Neuronal stem cell (in vitro differentiated cells): Measurements from ENCODE around the gene ITGA8.
"Not testable (repeated sequence)": the region's sequence is repeated elsewhere in the genome, so short reads cannot be mapped to it uniquely, and the experiment has no call there.

ENCODE experiments used
- DNase-seq: peaks from one replicate; pipeline ENCODE4 v3.0.0-alpha.2; 2013; ENCODE audit warnings: low spot score
- H2AFZ ChIP-seq: one replicate; pipeline ENCODE4 v1.6.1; 2013; ENCODE audit warnings: mild to moderate bottlenecking, low read length, inconsistent platforms
- H2AK5ac ChIP-seq: 2 replicates; pipeline ENCODE4 v1.6.1; 2013; ENCODE audit warnings: low read depth, mild to moderate bottlenecking, inconsistent platforms, low read length, moderate library complexity, mixed read lengths
- H2BK120ac ChIP-seq: 2 replicates; pipeline ENCODE4 v1.6.1; 2013; ENCODE audit warnings: low read depth, mild to moderate bottlenecking, inconsistent platforms, low read length, moderate library complexity, mixed read lengths
- H2BK12ac ChIP-seq: one replicate; pipeline ENCODE4 v1.6.1; 2013; ENCODE audit warnings: low read length, inconsistent platforms
- H2BK15ac ChIP-seq: 2 replicates; pipeline ENCODE4 v1.6.1; 2013; ENCODE audit warnings: mild to moderate bottlenecking, low read length, inconsistent platforms, mixed read lengths
- H2BK5ac ChIP-seq: one replicate; pipeline ENCODE4 v1.6.1; 2013; ENCODE audit warnings: inconsistent platforms, mild to moderate bottlenecking, low read length, moderate library complexity
- H3K14ac ChIP-seq: one replicate; pipeline ENCODE4 v1.6.1; 2013; ENCODE audit warnings: low read length, inconsistent platforms
- H3K18ac ChIP-seq: 2 replicates; pipeline ENCODE4 v1.6.1; 2013; ENCODE audit warnings: low read length, inconsistent platforms
- H3K23ac ChIP-seq: 2 replicates; pipeline ENCODE4 v1.6.1; 2013; ENCODE audit warnings: low read depth, mild to moderate bottlenecking, mixed read lengths, low read length, inconsistent platforms; ENCODE audit not compliant: poor library complexity
- H3K27ac ChIP-seq: replicated peaks from 3 replicates; pipeline ENCODE4 v1.5.1; 2013; ENCODE audit warnings: low read length, inconsistent platforms
- H3K27me3 ChIP-seq, 3 experiments: 2 replicates each; pipeline ENCODE4 v1.6.1; 2013; ENCODE audit warnings: low read length in 3 of 3, mild to moderate bottlenecking in 2 of 3, inconsistent platforms in 1 of 3, low read depth in 1 of 3, mixed read lengths in 1 of 3, moderate library complexity in 1 of 3; ENCODE audit not compliant: control insufficient read depth in 3 of 3, insufficient read depth in 3 of 3
- H3K36me3 ChIP-seq, 2 donors: replicated peaks in 1 of 2; 2 replicates each; pipeline ENCODE4 v1.6.1; 2013; ENCODE audit warnings: low read length in 2 of 2; ENCODE audit not compliant: control insufficient read depth in 2 of 2, insufficient read depth in 2 of 2
- H3K4ac ChIP-seq: 2 replicates; pipeline ENCODE4 v1.6.1; 2013; ENCODE audit warnings: inconsistent platforms, mild to moderate bottlenecking, low read length, moderate library complexity
- H3K4me1 ChIP-seq, 2 donors: 1 replicate in 1 of 2; 2 replicates in 1 of 2; pipeline ENCODE4 v1.6.1; 2013; ENCODE audit warnings: low read length in 2 of 2, low read depth in 1 of 2; ENCODE audit not compliant: control insufficient read depth in 2 of 2, insufficient read depth in 1 of 2
- H3K4me2 ChIP-seq: one replicate; pipeline ENCODE4 v1.6.1; 2013; ENCODE audit warnings: mild to moderate bottlenecking, low read length, inconsistent platforms; ENCODE audit not compliant: insufficient read depth, poor library complexity, severe bottlenecking
- H3K4me3 ChIP-seq, 2 donors: 2 replicates each; pipeline ENCODE4 v1.5.1; 2013; ENCODE audit warnings: low read length in 2 of 2, mild to moderate bottlenecking in 2 of 2, inconsistent platforms in 1 of 2, moderate library complexity in 1 of 2
- H3K79me1 ChIP-seq: one replicate; pipeline ENCODE4 v1.6.1; 2013; ENCODE audit warnings: low read depth, mild to moderate bottlenecking, inconsistent platforms, low read length, moderate library complexity
- H3K9ac ChIP-seq: one replicate; pipeline ENCODE4 v1.6.1; 2013; ENCODE audit warnings: mild to moderate bottlenecking, low read depth, low read length, inconsistent platforms; ENCODE audit not compliant: poor library complexity
- H3K9me3 ChIP-seq, 2 donors: replicated peaks in 1 of 2; 2 replicates each; pipeline versions ENCODE3 to v1.6.1; 2013; ENCODE audit warnings: low read length in 2 of 2, mild to moderate bottlenecking in 2 of 2, inconsistent platforms in 1 of 2, low read depth in 1 of 2, mixed read lengths in 1 of 2, moderate library complexity in 1 of 2; ENCODE audit not compliant: control insufficient read depth in 2 of 2, insufficient read depth in 1 of 2
- H4K8ac ChIP-seq: one replicate; pipeline ENCODE4 v1.6.1; 2013; ENCODE audit warnings: low read depth, mild to moderate bottlenecking, inconsistent platforms, low read length, moderate library complexity
- H4K91ac ChIP-seq: one replicate; pipeline ENCODE4 v1.6.1; 2013; ENCODE audit warnings: low read length, low read depth, mild to moderate bottlenecking, inconsistent platforms; ENCODE audit not compliant: poor library complexity
- WGBS, 2 donors: extraction: QIAGEN DNeasy Blood & Tissue Kit; methylation state at CpG; one replicate each; pipeline ENCODE4 v1.1.7; 2013; ENCODE audit warnings: missing lambda C conversion rate in 2 of 2, mixed read lengths in 1 of 2; ENCODE audit not compliant: insufficient read length in 2 of 2, insufficient replicate concordance in 1 of 2; ENCODE audit errors: extremely low coverage in 2 of 2; 5-methylcytosine and 5-hydroxymethylcytosine counted together

The ITGA8 gene

DNA sequence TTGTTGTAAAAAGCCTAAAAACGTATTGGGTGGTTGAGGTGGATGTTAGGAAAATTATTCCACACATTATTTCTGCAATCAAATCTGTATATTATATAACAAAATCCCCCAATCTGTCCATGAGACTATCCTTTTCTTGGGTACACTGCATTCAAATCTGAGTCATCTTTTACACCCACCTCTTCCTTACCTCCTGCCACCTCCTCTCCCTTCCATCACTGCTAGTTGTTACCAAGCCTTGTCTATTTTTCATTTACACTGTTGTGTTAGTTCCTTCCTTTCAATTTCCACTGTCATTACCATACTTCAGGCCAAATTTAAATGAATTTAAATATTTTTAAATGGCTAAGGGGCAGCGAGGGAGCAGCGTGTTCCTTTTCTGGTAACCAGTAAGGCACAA is 83.3 kb downstream of the ITGA8 start:
- H3K27me3 ChIP-seq, result peaks cover 0 to 3% (median 0%) of the 10 kb centered on the region in 3 experiments
- no peak overlapping the region for H2BK12ac ChIP-seq
- no peak overlapping the region for H3K14ac ChIP-seq
- H2BK5ac ChIP-seq, result no peak overlapping the region
- H3K9ac ChIP-seq, result no peak overlapping the region
- H3K9me3 ChIP-seq, result no peaks in the 10 kb centered on the region
- no peak overlapping the region for H4K91ac ChIP-seq
- H3K18ac ChIP-seq, result no peak overlapping the region
- no peaks in the 10 kb centered on the region for H3K79me1 ChIP-seq
- no peak for DNase-seq
- H3K27ac ChIP-seq, result no peak overlapping the region
- H2AK5ac ChIP-seq, result no peak overlapping the region
- no CpG with 5 or more reads among the region's 3 CpGs for WGBS, 2 donors
- no peak overlapping the region for H3K4me2 ChIP-seq
- H3K4me3 ChIP-seq, result no peak overlapping the region
- no peak overlapping the region for H2BK120ac ChIP-seq
- no peak overlapping the region for H3K23ac ChIP-seq
- H2AFZ ChIP-seq, result no peak overlapping the region
- no peak overlapping the region for H4K8ac ChIP-seq
- no peaks in the 10 kb centered on the region for H3K4me1 ChIP-seq
- H3K4ac ChIP-seq, result no peak overlapping the region
- no peak overlapping the region for H2BK15ac ChIP-seq
- H3K36me3 ChIP-seq, result no peaks in the 10 kb centered on the region

DNA sequence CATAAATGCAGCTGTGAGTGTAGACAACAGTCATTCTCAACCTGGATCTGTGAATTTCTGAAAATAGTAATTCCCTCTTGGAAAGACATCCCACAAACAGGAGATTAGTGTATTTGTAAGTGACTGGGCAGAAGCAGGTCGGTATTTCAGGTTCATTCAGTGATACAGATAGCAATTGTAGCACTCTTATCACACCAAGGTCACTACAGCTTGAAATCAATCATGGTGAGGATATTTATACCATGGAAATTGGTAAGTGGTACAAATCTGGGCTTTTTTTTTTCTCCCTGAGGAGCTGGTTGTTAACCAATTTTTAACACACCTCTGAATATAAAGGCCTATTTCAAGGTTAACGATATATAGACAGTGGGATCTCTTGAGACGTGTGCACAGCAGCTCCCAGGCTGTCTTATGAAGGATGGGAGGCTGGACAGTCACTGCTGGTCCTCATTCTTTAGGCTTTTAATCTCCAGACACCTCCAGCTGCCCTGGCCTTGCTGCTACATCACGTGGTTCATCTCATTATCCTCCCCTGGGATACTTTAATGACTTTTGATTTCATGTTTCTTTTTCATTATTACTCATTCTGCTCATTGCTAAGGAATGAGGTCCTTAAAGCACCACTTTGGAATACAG is 87.1 kb downstream of the ITGA8 start:
- no peak overlapping the region for H3K4me3 ChIP-seq

DNA sequence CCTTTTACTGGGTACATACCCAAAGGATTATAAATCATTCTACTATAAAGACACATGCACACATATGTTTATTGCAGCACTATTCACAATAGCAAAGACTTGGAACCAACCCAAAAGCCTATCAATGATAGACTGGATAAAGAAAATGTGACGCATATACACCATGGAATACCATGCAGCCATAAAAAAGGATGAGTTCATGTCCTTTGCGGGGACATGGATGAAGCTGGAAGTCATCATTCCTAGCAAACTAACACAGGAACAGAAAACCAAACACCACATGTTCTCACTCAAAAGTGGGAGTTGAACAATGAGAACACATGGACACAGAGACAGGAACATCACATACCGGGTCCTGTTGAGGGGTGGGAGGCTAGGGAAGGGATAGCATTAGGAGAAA is 88.5 kb downstream of the ITGA8 start:
- not testable (repeated sequence) for H2AFZ ChIP-seq, H2BK12ac ChIP-seq, H3K9me3 ChIP-seq, H2BK120ac ChIP-seq, DNase-seq, H3K4me2 ChIP-seq, H3K18ac ChIP-seq, H3K14ac ChIP-seq, H3K4me3 ChIP-seq, H4K91ac ChIP-seq, H2BK15ac ChIP-seq, H3K79me1 ChIP-seq, H3K27me3 ChIP-seq, H2BK5ac ChIP-seq, H4K8ac ChIP-seq, H3K23ac ChIP-seq, H3K36me3 ChIP-seq, H3K27ac ChIP-seq, H3K4me1 ChIP-seq, H2AK5ac ChIP-seq, H3K4ac ChIP-seq, H3K9ac ChIP-seq
- WGBS, 2 donors, result no CpG with 5 or more reads among the region's 3 CpGs

More for the DNA sequence above, 87.1 kb downstream of the ITGA8 start:
- DNase-seq, result no peak
- Histone ChIP-seq H3K9me3 (no peaks in the 10 kb centered on the region), H3K27ac (no peak overlapping the region), H3K4ac (no peak overlapping the region), H2BK120ac (no peak overlapping the region), H2AFZ (no peak overlapping the region), H3K14ac (no peak overlapping the region), H3K23ac (no peak overlapping the region), H3K36me3 (no peaks in the 10 kb centered on the region), H4K91ac (no peak overlapping the region), H2BK15ac (no peak overlapping the region), H3K4me2 (no peak overlapping the region), H2BK12ac (no peak overlapping the region), H4K8ac (no peak overlapping the region), H3K27me3 (no peaks in the 10 kb centered on the region), H3K79me1 (no peaks in the 10 kb centered on the region), H3K4me1 (no peaks in the 10 kb centered on the region), H2AK5ac (no peak overlapping the region), H3K18ac (no peak overlapping the region), H2BK5ac (no peak overlapping the region), H3K9ac (no peak overlapping the region)
- WGBS, 2 donors, result no CpG with 5 or more reads among the region's 4 CpGs

DNA sequence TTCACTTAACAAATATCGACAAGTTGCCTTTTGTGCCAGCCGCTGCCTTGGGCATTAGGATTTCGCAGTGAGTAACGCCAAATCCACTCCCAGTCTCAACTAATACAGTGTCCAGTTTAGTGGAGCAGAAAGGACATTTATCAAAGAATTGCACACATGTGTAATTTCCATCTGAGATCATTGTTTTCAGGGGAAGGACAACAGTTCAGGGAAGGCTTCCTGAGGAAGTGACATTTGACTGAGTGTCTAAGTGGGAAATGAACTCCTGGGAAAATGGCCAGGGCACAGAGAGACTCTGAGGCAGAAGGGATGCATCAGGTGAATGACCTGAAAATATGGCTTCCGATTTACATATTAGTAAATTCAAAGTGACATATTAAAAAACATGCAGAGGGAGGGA is 89.4 kb downstream of the ITGA8 start:
- Histone ChIP-seq H2BK12ac (no peak overlapping the region), H2BK120ac (no peak overlapping the region), H3K27me3 (no peaks in the 10 kb centered on the region), H3K14ac (no peak overlapping the region), H3K27ac (no peak overlapping the region), H2BK15ac (no peak overlapping the region), H4K91ac (no peak overlapping the region), H3K36me3 (no peaks in the 10 kb centered on the region), H3K4me1 (no peaks in the 10 kb centered on the region), H4K8ac (no peak overlapping the region), H2BK5ac (no peak overlapping the region), H2AFZ (no peak overlapping the region), H3K79me1 (no peaks in the 10 kb centered on the region), H3K9me3 (no peaks in the 10 kb centered on the region), H3K18ac (no peak overlapping the region), H3K4me3 (no peak overlapping the region), H3K4me2 (no peak overlapping the region), H3K9ac (no peak overlapping the region), H3K23ac (no peak overlapping the region), H3K4ac (no peak overlapping the region), H2AK5ac (no peak overlapping the region)
- WGBS, 2 donors, result no CpG with 5 or more reads among the region's 5 CpGs
- DNase-seq, result no peak
